Lower lobe of right lung (tissue), 2 donors: ENCODE measurements around the gene ABAT. TPM values are rescaled to one million over a fixed set of nuclear protein-coding genes. Genes with fewer than 3 reads are reported as not detected.

ENCODE experiments used
- ATAC-seq, 2 donors: fragments of 200-7000 bp; cut with Tn5 transposase; one replicate each; pipeline ENCODE4 v1.9.1; 2020 to 2022; ENCODE audit warnings: mild to moderate bottlenecking in 2 of 2, moderate library complexity in 2 of 2
- DNase-seq: peaks from one replicate; pipeline ENCODE4 v3.0.0-alpha.2; 2020
- H3K27ac ChIP-seq: fragments of 200-600 bp; one replicate; pipeline ENCODE4 v1.8.0; 2022
- H3K27me3 ChIP-seq: fragments of 200-600 bp; one replicate; pipeline ENCODE4 v1.8.0; 2022; ENCODE audit warnings: low read depth
- H3K36me3 ChIP-seq: fragments of 200-600 bp; one replicate; pipeline ENCODE4 v1.8.0; 2022; ENCODE audit warnings: mild to moderate bottlenecking
- H3K4me1 ChIP-seq: fragments of 200-600 bp; one replicate; pipeline ENCODE4 v1.8.0; 2022
- H3K4me3 ChIP-seq: fragments of 200-600 bp; one replicate; pipeline ENCODE4 v1.8.0; 2022; ENCODE audit warnings: mild to moderate bottlenecking
- H3K9me3 ChIP-seq: fragments of 200-600 bp; one replicate; pipeline ENCODE4 v1.8.0; 2022
- CTCF ChIP-seq: fragments of 200-600 bp; IDR thresholded peaks from one replicate; pipeline ENCODE4 v1.8.0; 2022; ENCODE audit warnings: antibody characterized with exemption, mild to moderate bottlenecking
- intact Hi-C: fragments of 100-400 bp; cut with DNase I; formaldehyde crosslinking; loops from one replicate; pipeline ENCODE4 v1.11.0; 2022
- total RNA-seq: library from RNA; stranded (reverse); fragmentation: NEBNext Ultra II Directional; extraction: Animal tissue kit (Norgen Biotek cat#: 25700); gene quantifications from one replicate; pipeline ENCODE4 v1.2.1, GENCODE V29; 2021
- donor health status: DM: no; HTN: yes; CAD: no; lungs with severe emphysema.

The ABAT gene
- total RNA-seq, 1 donor from 2014 or later = 12.9 TPM

- Histone ChIP-seq H3K36me3 (no peaks in the 10 kb centered on the region), H3K27me3 (no peaks in the 10 kb centered on the region), H3K4me1 (no peaks in the 10 kb centered on the region), H3K4me3 (no peak overlapping the region), H3K9me3 (no peaks in the 10 kb centered on the region), H3K27ac (no peak overlapping the region)
- DNase-seq (no peak), ATAC-seq (no peak)
- intact Hi-C loops = no loop called here
- TF ChIP-seq CTCF = no peak
These were observed 53.6 kb downstream of the ABAT start for GRCh38 chr16:8727857-8728618.

DNA sequence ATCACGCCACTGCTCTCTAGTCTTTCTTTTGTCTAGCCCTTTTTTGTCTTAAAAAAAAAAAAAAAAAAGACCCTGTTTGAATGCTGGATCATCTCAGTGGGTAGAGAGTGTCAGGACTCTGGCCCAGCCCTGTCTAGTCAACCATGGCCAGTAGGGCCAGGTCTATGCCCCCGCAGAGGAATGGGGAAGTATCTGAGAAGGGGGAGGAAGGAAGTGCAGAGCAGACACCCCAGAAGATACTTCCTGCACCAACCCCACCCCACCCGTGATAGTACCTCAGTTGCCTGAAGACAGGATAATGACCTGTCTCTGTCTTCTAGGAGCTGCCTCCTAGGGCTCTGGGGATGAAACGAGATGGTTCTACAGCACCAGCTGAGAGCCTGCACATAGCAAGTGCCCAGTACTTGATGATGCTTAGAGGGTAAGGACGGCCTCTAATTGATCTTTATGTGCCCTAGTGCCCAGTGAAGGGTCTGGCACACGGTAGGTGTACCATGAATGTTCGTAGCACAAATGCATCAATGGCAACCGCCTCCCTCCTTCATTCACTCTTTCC is 55.4 kb downstream of the ABAT start:
- Histone ChIP-seq H3K27ac (no peak overlapping the region), H3K4me1 (no peaks in the 10 kb centered on the region), H3K36me3 (no peaks in the 10 kb centered on the region), H3K9me3 (no peaks in the 10 kb centered on the region), H3K4me3 (no peak overlapping the region), H3K27me3 (no peaks in the 10 kb centered on the region)
- no peak for TF ChIP-seq CTCF
- intact Hi-C loops = no loop called here
- peak in 1 of 2 donors; percentile 60 for ATAC-seq
- DNase-seq = no peak

DNA sequence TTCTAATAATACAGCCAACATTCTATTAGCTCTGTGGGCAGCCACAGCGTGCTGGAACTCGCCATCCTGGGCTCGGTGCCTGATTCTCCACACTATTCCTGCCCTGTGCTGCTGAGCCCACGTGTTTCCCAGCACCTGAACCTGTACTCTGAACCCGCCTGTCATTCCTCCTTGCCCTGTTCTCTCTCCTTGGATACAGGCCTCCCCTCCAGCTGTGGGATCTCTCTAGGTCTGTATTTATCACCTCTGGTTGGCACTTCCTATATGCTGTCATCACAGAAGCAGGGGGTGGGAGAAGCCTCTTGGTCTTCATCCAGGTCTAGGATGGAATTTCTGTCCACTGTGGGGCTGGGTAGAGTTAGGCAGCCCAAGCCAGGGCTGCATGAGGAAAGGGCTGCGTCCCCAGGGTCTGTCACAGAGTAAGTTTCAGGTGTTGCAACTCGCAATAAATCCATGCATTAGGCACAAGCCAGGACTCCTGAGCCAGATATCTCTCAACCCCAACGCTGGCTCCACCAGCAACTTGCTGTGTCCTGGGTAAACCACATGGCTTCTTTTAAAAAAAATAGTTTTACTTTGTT is 56.0 kb downstream of the ABAT start:
- Histone ChIP-seq H3K27ac (no peak overlapping the region), H3K4me1 (no peaks in the 10 kb centered on the region), H3K27me3 (no peaks in the 10 kb centered on the region), H3K9me3 (no peaks in the 10 kb centered on the region), H3K36me3 (no peaks in the 10 kb centered on the region), H3K4me3 (no peak overlapping the region)
- no peak for ATAC-seq
- no peak for TF ChIP-seq CTCF
- intact Hi-C loops = no loop called here
- DNase-seq = no peak

- H3K9me3 ChIP-seq = no peaks in the 10 kb centered on the region
- H3K27ac ChIP-seq = no peak overlapping the region
- ATAC-seq = no peak
- DNase-seq = no peak
- H3K4me3 ChIP-seq = no peak overlapping the region
- intact Hi-C loops = no loop called here
- H3K27me3 ChIP-seq = no peaks in the 10 kb centered on the region
- no peaks in the 10 kb centered on the region for H3K36me3 ChIP-seq
- no peaks in the 10 kb centered on the region for H3K4me1 ChIP-seq
- TF ChIP-seq CTCF = no peak
These were observed 59.6 kb downstream of the ABAT start for GRCh38 chr16:8733849-8734540.

- no peaks in the 10 kb centered on the region for H3K4me1 ChIP-seq
- no peak overlapping the region for H3K4me3 ChIP-seq
- H3K9me3 ChIP-seq = no peaks in the 10 kb centered on the region
- DNase-seq (no peak), ATAC-seq (no peak)
- no peak overlapping the region for H3K27ac ChIP-seq
- TF ChIP-seq CTCF = no peak
- no peaks in the 10 kb centered on the region for H3K36me3 ChIP-seq
- intact Hi-C loops = no loop called here
- H3K27me3 ChIP-seq = no peaks in the 10 kb centered on the region
These were observed 61.2 kb downstream of the ABAT start for GRCh38 chr16:8735574-8735973.
